HUES6 (cell line): ENCODE measurements around the gene DNASE2B.

Experiments used
- H3K27ac ChIP-seq: 2 replicates; pipeline ENCODE4 v1.7.0; 2013; ENCODE audit warnings: low read depth, mild to moderate bottlenecking, low read length, inconsistent platforms
- H3K27me3 ChIP-seq: 2 replicates; pipeline ENCODE4 v1.6.1; 2013; ENCODE audit warnings: low read length; ENCODE audit not compliant: control insufficient read depth, insufficient read depth
- H3K36me3 ChIP-seq: 2 replicates; pipeline ENCODE4 v1.6.1; 2013; ENCODE audit warnings: low read length; ENCODE audit not compliant: control insufficient read depth, insufficient read depth
- H3K4me1 ChIP-seq: 2 replicates; pipeline ENCODE4 v1.6.1; 2013; ENCODE audit warnings: low read length; ENCODE audit not compliant: control insufficient read depth, insufficient read depth
- H3K4me3 ChIP-seq: 2 replicates; pipeline ENCODE4 v1.5.1; 2013; ENCODE audit warnings: low read depth, low read length
- H3K9ac ChIP-seq: one replicate; pipeline ENCODE4 v1.6.1; 2013; ENCODE audit warnings: mild to moderate bottlenecking, low read length
- H3K9me3 ChIP-seq: 2 replicates; pipeline ENCODE4 v1.6.1; 2013; ENCODE audit warnings: low read depth, low read length; ENCODE audit not compliant: control insufficient read depth, insufficient read depth

DNASE2B gene

DNA sequence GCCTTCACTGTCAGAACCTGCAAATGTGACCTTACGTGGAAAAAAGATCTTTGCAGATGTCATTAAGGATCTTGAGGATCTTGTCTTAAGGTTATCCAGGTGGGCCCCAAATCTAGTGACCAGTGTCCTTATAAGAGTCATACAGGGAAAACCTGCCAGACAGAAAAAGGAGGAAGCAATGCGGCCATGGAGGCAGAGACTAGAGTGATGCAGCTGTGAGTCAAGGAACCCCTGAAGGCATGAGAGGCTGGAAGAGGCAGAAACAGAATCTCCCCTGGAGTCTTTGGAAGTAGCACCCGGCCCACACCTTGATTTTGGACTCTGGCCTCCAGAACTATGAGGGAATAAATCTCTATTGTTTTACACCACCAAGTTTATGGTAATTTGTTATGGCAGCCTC lies 36.5 kb upstream of the DNASE2B start:
- H3K36me3 ChIP-seq = no peaks in the 10 kb centered on the region
- H3K27ac ChIP-seq = no peak overlapping the region

DNA sequence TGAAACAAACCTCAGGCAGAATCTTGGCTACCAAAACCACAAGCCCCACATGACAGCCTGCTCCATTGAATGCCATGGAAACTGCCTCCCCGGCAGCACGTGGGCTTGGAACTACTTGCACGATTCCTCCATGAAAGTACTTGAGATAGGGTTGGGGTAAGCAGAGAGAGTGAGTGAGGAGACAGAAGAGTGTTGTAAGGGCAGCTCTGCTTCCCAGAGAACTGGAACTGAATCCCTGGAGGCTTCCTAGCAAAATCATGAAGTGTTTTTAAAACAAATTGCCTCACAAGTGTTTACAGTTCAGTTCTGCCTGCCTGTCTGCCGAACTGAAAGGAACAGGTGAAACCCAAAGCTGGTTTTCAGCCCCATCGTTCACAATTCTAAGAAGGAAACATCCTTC lies 35.3 kb upstream of the DNASE2B start:
- no peak overlapping the region for H3K9ac ChIP-seq
- no peaks in the 10 kb centered on the region for H3K27me3 ChIP-seq
- H3K4me1 ChIP-seq = no peaks in the 10 kb centered on the region
- H3K4me3 ChIP-seq = no peak overlapping the region
- H3K27ac ChIP-seq = no peak overlapping the region
- no peaks in the 10 kb centered on the region for H3K9me3 ChIP-seq
- H3K36me3 ChIP-seq = no peaks in the 10 kb centered on the region

More for the DNA sequence above, 36.5 kb upstream of the DNASE2B start:
- Histone ChIP-seq H3K4me3 (no peak overlapping the region), H3K27me3 (no peaks in the 10 kb centered on the region), H3K4me1 (no peaks in the 10 kb centered on the region), H3K9me3 (no peaks in the 10 kb centered on the region), H3K9ac (no peak overlapping the region)

DNA sequence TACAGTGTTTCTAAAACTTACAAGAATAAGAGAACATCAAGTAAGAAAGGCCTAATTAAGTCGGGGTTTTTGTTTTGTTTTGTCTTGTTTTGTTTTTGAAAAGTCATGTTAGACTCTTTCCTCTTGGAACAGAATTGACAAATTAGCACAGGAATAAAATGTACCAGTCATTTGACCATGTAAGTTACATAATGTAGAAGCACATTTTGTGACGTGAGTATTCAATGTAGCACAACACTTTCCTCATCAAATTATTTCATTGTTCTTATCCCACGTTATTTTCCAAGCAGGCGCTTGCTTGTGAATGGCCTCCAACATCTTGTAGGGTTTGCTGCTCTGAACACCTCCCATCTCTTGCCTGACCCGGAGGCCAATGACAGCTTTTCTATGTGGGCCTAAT lies 34.7 kb upstream of the DNASE2B start:
- no peaks in the 10 kb centered on the region for H3K27me3 ChIP-seq
- H3K9ac ChIP-seq = no peak overlapping the region
- no peaks in the 10 kb centered on the region for H3K9me3 ChIP-seq
- no peak overlapping the region for H3K27ac ChIP-seq
- no peaks in the 10 kb centered on the region for H3K4me1 ChIP-seq
- no peak overlapping the region for H3K4me3 ChIP-seq
- H3K36me3 ChIP-seq = no peaks in the 10 kb centered on the region

DNA sequence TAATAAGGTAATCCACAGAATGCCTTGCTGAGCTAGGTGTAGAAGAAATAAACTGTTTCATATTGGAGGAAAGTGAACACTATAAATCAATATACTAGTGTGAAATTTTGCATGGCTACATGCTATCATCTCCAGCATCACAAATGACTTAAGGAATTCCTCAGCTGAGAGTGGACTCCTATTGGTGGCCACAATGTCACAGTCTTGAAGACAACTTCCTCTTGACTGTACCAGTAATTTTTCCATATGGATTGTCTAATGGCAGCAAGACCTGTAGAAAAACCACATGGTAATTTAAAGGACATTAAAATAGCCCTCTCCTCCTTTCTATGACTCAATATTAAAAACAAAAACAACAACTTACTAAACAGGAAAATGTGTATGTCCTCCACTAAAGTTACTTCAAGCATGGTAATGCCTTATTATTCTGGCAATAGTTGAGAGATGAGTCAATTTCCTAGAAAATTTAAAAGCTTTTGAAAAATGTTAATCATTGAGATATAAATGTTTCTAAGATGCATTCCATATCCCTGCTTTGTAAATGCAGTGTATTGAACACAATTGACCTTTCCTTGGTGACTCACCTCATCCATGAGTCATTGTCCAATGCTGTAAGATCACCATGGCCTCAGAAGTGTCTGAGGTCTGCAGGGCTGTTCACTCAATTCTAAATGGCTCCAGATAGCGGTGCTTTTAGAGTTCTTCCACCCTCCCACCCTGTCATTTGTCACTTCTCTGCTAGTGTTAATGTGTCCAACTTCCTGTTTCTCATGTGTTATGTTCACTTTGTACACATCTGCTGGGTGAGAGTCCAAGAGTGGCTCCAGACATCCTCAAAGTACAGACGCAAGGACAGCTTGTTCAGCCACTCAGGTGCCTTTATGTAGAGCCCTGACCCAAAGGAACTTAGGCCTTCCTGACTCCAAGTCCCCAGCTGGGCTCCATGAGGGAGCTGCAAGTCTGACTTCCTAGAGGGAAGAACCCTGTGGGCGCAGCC lies 32.8 kb upstream of the DNASE2B start:
- H3K4me3 ChIP-seq = no peak overlapping the region
- no peak overlapping the region for H3K9ac ChIP-seq
- no peak overlapping the region for H3K27ac ChIP-seq
- H3K9me3 ChIP-seq = no peaks in the 10 kb centered on the region
- H3K4me1 ChIP-seq = no peaks in the 10 kb centered on the region
- H3K36me3 ChIP-seq = no peaks in the 10 kb centered on the region
- no peaks in the 10 kb centered on the region for H3K27me3 ChIP-seq

DNA sequence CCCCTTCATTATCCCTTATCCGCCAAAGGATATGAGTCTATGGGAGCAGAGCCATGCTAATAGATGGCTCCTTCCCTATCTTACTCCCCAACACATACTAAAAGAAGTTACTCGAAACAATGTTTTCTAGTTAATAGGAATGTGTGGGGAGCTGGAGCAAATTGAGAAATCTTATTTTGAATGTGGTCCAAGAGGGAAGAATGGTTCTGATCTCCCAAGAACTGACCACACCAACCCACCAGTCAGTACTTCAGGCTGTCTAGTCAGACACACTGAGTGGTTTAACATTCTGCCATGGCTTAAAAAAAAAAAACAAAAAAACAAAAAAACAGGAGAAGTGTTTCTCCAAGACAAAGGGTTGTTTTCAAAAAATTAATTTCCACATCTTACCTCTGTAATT lies 31.5 kb upstream of the DNASE2B start:
- Histone ChIP-seq H3K27ac (no peak overlapping the region), H3K9ac (no peak overlapping the region), H3K4me1 (no peaks in the 10 kb centered on the region), H3K36me3 (no peaks in the 10 kb centered on the region), H3K9me3 (no peaks in the 10 kb centered on the region), H3K27me3 (no peaks in the 10 kb centered on the region), H3K4me3 (no peak overlapping the region)

DNA sequence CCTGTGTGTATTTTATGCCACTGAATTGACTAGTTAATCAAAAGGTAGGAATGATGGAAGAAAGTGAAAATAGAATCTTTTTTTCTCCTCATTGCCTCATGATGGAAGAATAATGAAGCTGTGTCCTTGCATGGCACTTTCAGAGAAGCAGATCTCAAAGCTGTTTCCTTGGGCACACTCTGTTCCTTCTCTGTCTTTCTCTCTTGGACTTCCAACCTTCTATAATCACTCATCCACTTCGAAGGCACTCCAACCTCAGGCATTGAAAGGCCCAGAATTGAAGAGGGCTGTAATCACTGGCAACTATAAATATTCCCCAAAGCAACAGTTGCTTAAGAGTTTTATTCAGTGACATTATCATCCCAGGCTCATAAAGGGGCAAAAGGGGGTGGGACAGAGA lies 31.1 kb upstream of the DNASE2B start:
- H3K27me3 ChIP-seq = no peaks in the 10 kb centered on the region
- H3K4me3 ChIP-seq = no peak overlapping the region
- no peak overlapping the region for H3K9ac ChIP-seq
- no peaks in the 10 kb centered on the region for H3K36me3 ChIP-seq
- H3K9me3 ChIP-seq = no peaks in the 10 kb centered on the region
- no peak overlapping the region for H3K27ac ChIP-seq
- H3K4me1 ChIP-seq = no peaks in the 10 kb centered on the region

DNA sequence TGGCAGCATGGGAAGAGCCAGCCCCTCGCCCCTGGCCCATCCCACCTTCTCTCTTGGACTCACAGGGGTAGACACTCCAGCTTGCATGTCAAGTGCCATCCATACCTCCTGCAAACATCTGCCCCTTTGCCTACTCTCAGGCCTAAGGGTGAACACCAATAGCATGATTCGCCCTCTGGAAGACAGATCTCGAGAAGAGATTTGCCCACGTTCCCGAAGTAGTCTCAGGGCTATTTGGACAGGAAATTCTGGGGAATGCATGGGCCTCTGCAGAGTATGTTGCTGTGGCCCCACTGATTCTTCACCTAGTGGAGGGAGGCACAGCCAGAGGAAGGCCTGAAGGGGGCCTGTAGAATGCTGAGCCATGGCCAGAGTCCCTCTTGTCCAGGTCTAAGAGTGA lies 29.8 kb upstream of the DNASE2B start:
- no peaks in the 10 kb centered on the region for H3K9me3 ChIP-seq
- H3K36me3 ChIP-seq = no peaks in the 10 kb centered on the region
- H3K27ac ChIP-seq = no peak overlapping the region
- H3K4me1 ChIP-seq = no peaks in the 10 kb centered on the region
- H3K4me3 ChIP-seq = no peak overlapping the region
- H3K27me3 ChIP-seq = no peaks in the 10 kb centered on the region
- H3K9ac ChIP-seq = no peak overlapping the region

DNA sequence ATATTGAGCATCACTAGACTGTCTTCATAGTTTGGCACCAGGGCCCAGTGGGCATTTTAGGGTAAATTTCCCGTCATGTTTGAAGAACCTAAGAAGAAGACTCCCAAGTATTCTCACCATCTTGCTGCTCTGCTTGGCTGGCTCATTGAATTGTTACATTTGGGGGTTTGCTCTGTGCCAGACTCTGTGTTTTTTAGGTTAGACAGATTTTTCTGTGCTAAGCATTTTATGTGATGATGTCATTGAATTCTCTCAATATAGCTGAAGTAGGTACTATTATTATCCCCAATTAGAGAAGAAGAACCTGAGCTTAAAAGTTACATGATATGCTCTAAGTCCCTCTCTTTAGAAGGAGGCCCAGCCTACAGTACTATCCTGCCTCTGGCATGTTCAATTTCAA lies 28.0 kb upstream of the DNASE2B start:
- Histone ChIP-seq H3K36me3 (no peaks in the 10 kb centered on the region), H3K27me3 (no peaks in the 10 kb centered on the region), H3K9ac (no peak overlapping the region), H3K4me3 (no peak overlapping the region), H3K27ac (no peak overlapping the region), H3K9me3 (no peaks in the 10 kb centered on the region), H3K4me1 (no peaks in the 10 kb centered on the region)

DNA sequence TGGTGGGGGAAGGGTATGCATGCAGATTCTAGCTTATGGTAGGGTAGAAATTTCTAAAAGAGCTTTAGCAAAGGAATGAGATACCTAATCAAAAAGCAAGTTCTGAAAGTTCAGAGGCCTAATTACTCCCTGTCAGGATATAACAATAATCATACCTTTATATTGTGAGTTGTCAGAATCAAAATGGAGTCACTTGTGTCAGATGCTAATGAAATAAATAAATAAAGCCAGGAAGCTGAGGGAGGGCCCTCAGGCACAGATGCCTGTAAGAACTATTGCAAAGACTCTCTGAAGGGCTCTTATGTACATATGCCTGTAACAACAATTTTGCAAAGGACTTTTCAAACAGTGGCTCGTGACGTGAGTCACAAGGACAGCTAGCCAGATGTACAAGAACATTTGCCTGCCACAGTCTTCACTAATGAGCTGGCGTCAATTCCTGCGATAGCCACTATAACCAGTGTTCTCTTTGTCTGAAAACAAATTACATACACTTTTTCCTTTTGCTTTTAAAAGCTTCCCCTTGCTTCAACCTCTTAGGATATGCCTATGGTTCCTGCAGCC lies 27.4 kb upstream of the DNASE2B start:
- no peak overlapping the region for H3K4me3 ChIP-seq
- H3K9ac ChIP-seq = no peak overlapping the region
- no peaks in the 10 kb centered on the region for H3K4me1 ChIP-seq
- H3K36me3 ChIP-seq = no peaks in the 10 kb centered on the region
- no peak overlapping the region for H3K27ac ChIP-seq
- H3K9me3 ChIP-seq = no peaks in the 10 kb centered on the region
- no peaks in the 10 kb centered on the region for H3K27me3 ChIP-seq

DNA sequence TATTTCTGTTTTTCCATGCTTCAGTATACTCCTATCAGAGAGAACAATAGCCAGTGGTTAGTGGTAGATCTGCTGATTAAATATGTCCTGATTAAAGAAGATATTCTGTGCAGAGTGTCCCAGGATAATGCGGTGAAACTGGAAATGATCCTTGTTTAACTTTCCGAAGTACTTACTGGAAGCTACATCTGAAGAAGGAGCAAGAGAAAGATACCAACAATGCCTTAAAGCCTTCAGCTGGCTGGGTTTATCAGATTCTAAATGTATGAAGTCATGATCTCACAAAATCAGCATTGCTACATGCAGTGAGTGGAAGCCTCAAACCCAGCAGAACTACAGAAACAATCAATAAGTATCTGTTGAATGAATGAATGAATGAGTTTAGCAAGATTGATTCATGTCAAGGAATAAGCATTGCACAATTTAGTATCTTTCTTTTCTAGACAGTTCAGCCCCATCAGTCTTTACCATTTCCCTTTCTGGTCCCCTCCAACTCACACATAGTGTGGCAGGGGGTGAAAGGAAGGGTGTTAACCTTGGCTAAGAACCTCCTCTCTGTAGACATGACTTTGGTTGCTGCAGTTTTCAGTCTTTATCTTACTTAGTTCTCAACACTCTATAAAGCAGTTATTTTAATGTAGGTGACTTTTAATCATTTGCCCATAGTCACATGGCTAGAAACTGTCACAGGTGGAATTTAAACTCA lies 24.7 kb upstream of the DNASE2B start:
- H3K27me3 ChIP-seq = no peaks in the 10 kb centered on the region
- no peak overlapping the region for H3K27ac ChIP-seq
- H3K9ac ChIP-seq = no peak overlapping the region
- H3K9me3 ChIP-seq = no peaks in the 10 kb centered on the region
- no peaks in the 10 kb centered on the region for H3K36me3 ChIP-seq
- no peak overlapping the region for H3K4me3 ChIP-seq
- no peaks in the 10 kb centered on the region for H3K4me1 ChIP-seq
